SK-N-SH (cell line): ENCODE results near the gene MPPED2. TPM values are rescaled to one million over a fixed set of nuclear protein-coding genes. Genes with fewer than 3 reads are reported as not detected.

Experiments used
- CTCF ChIA-PET: fragments of 300-600, 350-600 bp; formaldehyde crosslinking; extraction: SDS; loops from one replicate; lab custom pipeline; 2021; lab: Yijun Ruan, JAX
- POLR2A ChIA-PET: fragments of 350-600 bp; sonication (Branson Sonifier 250); formaldehyde crosslinking; extraction: SDS; loops from one replicate; lab custom pipeline; 2020; ENCODE audit warnings: antibody characterized with exemption, inconsistent platforms; lab: Yijun Ruan, JAX
- DNase-seq: peaks from one replicate; pipeline ENCODE4 v3.0.0; 2012
- H2AFZ ChIP-seq: fragments of 200-600 bp; sonication (generic); 2 replicates; pipeline ENCODE4 v1.8.1; 2016; ENCODE audit warnings: antibody characterized with exemption, mild to moderate bottlenecking, low read depth
- H3F3A ChIP-seq: fragments of 200-600 bp; sonication (generic); replicated peaks from 2 replicates; pipeline ENCODE3; 2016; ENCODE audit warnings: antibody characterized with exemption, mild to moderate bottlenecking; ENCODE audit not compliant: insufficient read depth
- H3K27ac ChIP-seq, 2 experiments: fragments of 200-500 bp in 1 of 2; fragments of 200-600 bp in 1 of 2; sonication (Bioruptor generic) in 1 of 2; sonication (generic), shearing (Covaris generic) in 1 of 2; 2 replicates each; pipeline versions ENCODE4 v1.5.1 to v1.6.1; 2014 to 2016; ENCODE audit warnings: low read depth in 2 of 2, inconsistent platforms in 1 of 2, low read length in 1 of 2, mild to moderate bottlenecking in 1 of 2, mixed read lengths in 1 of 2
- H3K27me3 ChIP-seq: fragments of 200-600 bp; sonication (generic), shearing (Covaris generic); 2 replicates; pipeline ENCODE4 v1.6.1; 2016; ENCODE audit warnings: mixed run types; ENCODE audit not compliant: insufficient read depth
- H3K36me3 ChIP-seq, 2 experiments: fragments of 200-500 bp in 1 of 2; fragments of 200-600 bp in 1 of 2; sonication (Bioruptor generic) in 1 of 2; sonication (generic) in 1 of 2; replicated peaks in 1 of 2; 2 replicates each; pipeline versions ENCODE3 to v1.5.1; 2014 to 2016; ENCODE audit warnings: low read length in 1 of 2, mild to moderate bottlenecking in 1 of 2; ENCODE audit not compliant: insufficient read depth in 2 of 2, control insufficient read depth in 1 of 2
- H3K4me1 ChIP-seq, 2 experiments: fragments of 200-500 bp in 1 of 2; fragments of 200-600 bp in 1 of 2; sonication (Bioruptor generic) in 1 of 2; sonication (generic), shearing (Covaris generic) in 1 of 2; 2 replicates each; pipeline versions ENCODE4 v1.5.1 to v1.6.1; 2014 to 2016; ENCODE audit warnings: low read depth in 1 of 2, low read length in 1 of 2, mixed run types in 1 of 2; ENCODE audit not compliant: insufficient read depth in 2 of 2, control insufficient read depth in 1 of 2
- H3K4me2 ChIP-seq: fragments of 200-600 bp; sonication (generic), shearing (Covaris generic); 2 replicates; pipeline ENCODE4 v1.6.1; 2017; ENCODE audit warnings: mixed run types
- H3K4me3 ChIP-seq, 2 experiments: fragments of 200-500 bp in 1 of 2; fragments of 200-600 bp in 1 of 2; sonication (Bioruptor generic) in 1 of 2; sonication (generic), shearing (Covaris generic) in 1 of 2; 2 replicates each; pipeline versions ENCODE4 v1.5.1 to v1.8.1; 2014 to 2016; ENCODE audit warnings: low read depth in 2 of 2, inconsistent platforms in 1 of 2, low read length in 1 of 2, mild to moderate bottlenecking in 1 of 2, mixed read lengths in 1 of 2, moderate library complexity in 1 of 2
- H3K79me2 ChIP-seq: fragments of 200-600 bp; sonication (generic); 2 replicates; pipeline ENCODE4 v1.8.1; 2017; ENCODE audit warnings: mild to moderate bottlenecking; ENCODE audit not compliant: insufficient read depth
- H3K9ac ChIP-seq: fragments of 200-600 bp; sonication (generic); 2 replicates; pipeline ENCODE4 v1.6.1; 2017; ENCODE audit warnings: mixed run types
- H3K9me2 ChIP-seq: fragments of 200-600 bp; sonication (generic); 2 replicates; pipeline ENCODE4 v1.6.1; 2017; ENCODE audit warnings: mixed run types
- H3K9me3 ChIP-seq: fragments of 200-600 bp; sonication (generic); 2 replicates; pipeline ENCODE4 v1.6.1; 2017; ENCODE audit warnings: mixed run types, mild to moderate bottlenecking, moderate library complexity
- H4K20me1 ChIP-seq: fragments of 200-600 bp; sonication (generic); 2 replicates; pipeline ENCODE4 v1.6.1; 2017; ENCODE audit warnings: mild to moderate bottlenecking, mixed run types; ENCODE audit not compliant: insufficient read depth
- CHD2 ChIP-seq: fragments of 150-350 bp; IDR thresholded peaks from 2 replicates; pipeline ENCODE4 v1.6.1; 2018; ENCODE audit warnings: low read length; ENCODE audit not compliant: partially characterized antibody
- EP300 ChIP-seq, 2 experiments: IDR thresholded peaks; 2 replicates each; pipeline versions ENCODE4 v1.4.0 to v1.6.1; 2012; ENCODE audit warnings: borderline replicate concordance in 1 of 2, low read depth in 1 of 2, low read length in 1 of 2
- FOXM1 ChIP-seq: IDR thresholded peaks from 2 replicates; pipeline ENCODE4 v1.4.0; 2012; ENCODE audit warnings: low read depth, mild to moderate bottlenecking
- GABPA ChIP-seq: IDR thresholded peaks from 2 replicates; pipeline ENCODE4 v1.4.0; 2012; ENCODE audit warnings: low read depth, mild to moderate bottlenecking
- IRF3 ChIP-seq: fragments of 150-350 bp; IDR thresholded peaks from 2 replicates; pipeline ENCODE4 v1.6.1; 2016; ENCODE audit warnings: mild to moderate bottlenecking, low read depth, low read length
- JUND ChIP-seq: IDR thresholded peaks from 2 replicates; pipeline ENCODE4 v1.4.0; 2012
- MEF2A ChIP-seq: IDR thresholded peaks from 2 replicates; pipeline ENCODE4 v1.4.0; 2012; ENCODE audit warnings: low read depth, borderline replicate concordance
- NFIC ChIP-seq: IDR thresholded peaks from 2 replicates; pipeline ENCODE4 v1.4.0; 2012; ENCODE audit warnings: borderline replicate concordance
- NRF1 ChIP-seq: IDR thresholded peaks from 2 replicates; pipeline ENCODE4 v1.6.1; 2012; ENCODE audit warnings: low read depth, mild to moderate bottlenecking, low read length
- PBX3 ChIP-seq: IDR thresholded peaks from 2 replicates; pipeline ENCODE4; 2012
- RXRA ChIP-seq: IDR thresholded peaks from 2 replicates; pipeline ENCODE4 v1.4.0; 2012; ENCODE audit warnings: low read depth, mild to moderate bottlenecking, borderline replicate concordance
- SMC3 ChIP-seq: IDR thresholded peaks from 2 replicates; pipeline ENCODE4 v1.6.1; 2012; ENCODE audit warnings: low read depth, low read length, improper control_type of control experiment
- USF2 ChIP-seq: fragments of 150-350 bp; IDR thresholded peaks from 2 replicates; pipeline ENCODE4 v1.6.1; 2017; ENCODE audit warnings: antibody characterized with exemption, low read length, low read depth, borderline replicate concordance
- WGBS: methylation state at CpG from one replicate; pipeline ENCODE4 v1.1.6; 2017; ENCODE audit warnings: low lambda C conversion rate; 5-methylcytosine and 5-hydroxymethylcytosine counted together
- polyA plus RNA-seq, 3 experiments: library from polyadenylated mRNA; depleted of rRNA; stranded (reverse); fragments of >200 nt; gene quantifications; 2 replicates each; pipeline ENCODE4 v1.2.3, GENCODE V29; 2012

Gene MPPED2
- polyA plus RNA-seq, 1 of the 3 experiments (the other 2 are of a cell fraction): 0.05 TPM

- no peaks in the 10 kb centered on the region for H4K20me1 ChIP-seq
- H3F3A ChIP-seq: no peaks in the 10 kb centered on the region
- no peaks in the 10 kb centered on the region for H3K9me3 ChIP-seq
- DNase-seq: no peak
- no peak overlapping the region for H2AFZ ChIP-seq
- ChIA-PET POLR2A (no interaction called here), CTCF (no interaction called here)
- WGBS: 38% methylated on average over 8 of the region's 8 CpGs
- H3K79me2 ChIP-seq: no peaks in the 10 kb centered on the region
- no peak overlapping the region for H3K9ac ChIP-seq
- H3K27ac ChIP-seq: no peak overlapping the region
- no peaks in the 10 kb centered on the region for H3K27me3 ChIP-seq
- H3K36me3 ChIP-seq: no peaks in the 10 kb centered on the region
- TF ChIP-seq EP300 (IDR thresholded peaks at IDR 0.05; ENCODE audit: borderline replicate concordance in 1 of 2, low read depth in 1 of 2, low read length in 1 of 2): no peak
- no peak for TF ChIP-seq SMC3
- TF ChIP-seq GABPA: no peak
- TF ChIP-seq FOXM1: no peak
- TF ChIP-seq, all 33 proteins: peak for 0
- Histone ChIP-seq H3K4me3 (no peak overlapping the region), H3K4me1 (peaks cover 0 to 41% of the 10 kb centered on the region in 2 experiments; a peak in 1 of 4 replicates), H3K4me2 (no peak overlapping the region), H3K9me2 (no peaks in the 10 kb centered on the region)
Measured at GRCh38 chr11:30568931-30569330, 17.2 kb downstream of the MPPED2 start.

- Histone ChIP-seq H4K20me1 (no peaks in the 10 kb centered on the region), H3F3A (no peaks in the 10 kb centered on the region), H3K27ac (no peak overlapping the region), H3K79me2 (no peaks in the 10 kb centered on the region), H3K4me1 (peaks cover 0 to 41% of the 10 kb centered on the region in 2 experiments; a peak in 1 of 4 replicates), H2AFZ (no peak overlapping the region), H3K36me3 (no peaks in the 10 kb centered on the region), H3K9ac (no peak overlapping the region), H3K9me3 (no peaks in the 10 kb centered on the region), H3K4me2 (no peak overlapping the region), H3K4me3 (no peak overlapping the region), H3K9me2 (no peaks in the 10 kb centered on the region), H3K27me3 (no peaks in the 10 kb centered on the region)
- WGBS: 7% methylated on average over 1 of the region's 1 CpG
- POLR2A ChIA-PET: no interaction called here
- CTCF ChIA-PET: interaction anchor here (1.3 kb wide), 1 partner anchor 19 kb away, joined by 5 read pairs; the partner anchor contains the start of gene MPPED2
- TF ChIP-seq PBX3 (no peak), IRF3 (no peak), CHD2 (no peak)
- no peak for DNase-seq
Measured at GRCh38 chr11:30567644-30568043, 18.5 kb downstream of the MPPED2 start.

- Histone ChIP-seq H3F3A (no peaks in the 10 kb centered on the region), H3K4me3 (no peak overlapping the region), H3K9me3 (no peaks in the 10 kb centered on the region), H3K9me2 (no peaks in the 10 kb centered on the region), H3K4me2 (no peak overlapping the region), H2AFZ (no peak overlapping the region), H3K79me2 (no peaks in the 10 kb centered on the region), H3K27ac (no peak overlapping the region), H3K36me3 (no peaks in the 10 kb centered on the region), H3K4me1 (peaks cover 0 to 41% of the 10 kb centered on the region in 2 experiments; a peak in 1 of 4 replicates), H3K9ac (no peak overlapping the region), H4K20me1 (no peaks in the 10 kb centered on the region), H3K27me3 (no peaks in the 10 kb centered on the region)
- CTCF ChIA-PET: interaction anchor here (1.3 kb wide), 1 partner anchor 19 kb away, joined by 5 read pairs; the partner anchor contains the start of gene MPPED2
- DNase-seq: no peak
- TF ChIP-seq USF2 (no peak), JUND (no peak), MEF2A (no peak), RXRA (no peak), NRF1 (no peak), FOXM1 (no peak), PBX3 (no peak), NFIC (no peak)
- POLR2A ChIA-PET: no interaction called here
- 32% methylated on average over 5 of the region's 5 CpGs for WGBS
Measured at GRCh38 chr11:30567120-30567519, 19.0 kb downstream of the MPPED2 start.
